Epithelial cell of proximal tubule (primary cell): ENCODE results near the gene POLDIP2. TPM values are rescaled to one million over a fixed set of nuclear protein-coding genes. Genes with fewer than 3 reads are reported as not detected.

Experiments used
- DNase-seq: peaks from one replicate; pipeline ENCODE4 v3.0.0-alpha.2; 2011; ENCODE audit warnings: low read depth
- H3K4me3 ChIP-seq: 2 replicates; pipeline ENCODE4 v1.5.1; 2011; ENCODE audit warnings: low read depth, mild to moderate bottlenecking, low read length
- CTCF ChIP-seq: conservative IDR thresholded peaks from 2 replicates; pipeline ENCODE4 v1.5.1; 2012; ENCODE audit warnings: low read depth, mild to moderate bottlenecking, low read length
- total RNA-seq: library from RNA; depleted of rRNA; stranded (reverse); fragments of >200 nt; gene quantifications from 2 replicates; pipeline ENCODE4 v1.2.3, GENCODE V29; 2015

The POLDIP2 gene
- total RNA-seq, 1 donor from 2014 or later: 96.4 TPM

- DNase-seq: no peak
- H3K4me3 ChIP-seq: no peak overlapping the region
- TF ChIP-seq CTCF: no peak
Measured at GRCh38 chr17:28348979-28349378, 8.3 kb downstream of the POLDIP2 start.

- TF ChIP-seq CTCF: no peak
- no peak overlapping the region for H3K4me3 ChIP-seq
- DNase-seq: no peak
Measured at GRCh38 chr17:28347261-28347891, 10.0 kb downstream of the POLDIP2 start.

DNA sequence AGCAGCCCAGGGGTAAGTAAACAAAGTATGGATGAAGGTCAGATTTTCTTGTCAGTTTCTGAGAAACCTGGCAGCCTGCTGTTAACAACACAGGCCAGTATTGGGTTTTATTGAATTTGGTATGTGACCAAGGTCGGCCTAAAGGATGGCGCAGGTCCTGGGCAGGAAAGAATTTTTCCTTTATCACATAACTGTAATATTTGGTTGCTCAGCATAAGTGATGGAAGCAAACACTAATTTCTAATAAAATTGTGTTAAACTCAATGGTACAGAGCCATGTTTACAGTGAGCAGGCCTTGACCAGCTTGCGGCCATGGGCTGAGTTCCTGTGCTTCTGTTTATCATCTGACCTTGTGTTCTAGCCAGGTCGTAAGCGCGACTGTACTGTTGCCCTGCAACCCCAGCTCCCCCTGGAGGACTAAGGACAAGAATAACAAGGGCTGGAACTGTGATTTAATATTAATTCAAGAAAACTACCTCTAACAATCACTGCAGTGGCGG lies 10.5 kb downstream of the POLDIP2 start:
- peak; percentile 44 for TF ChIP-seq CTCF
- no peak overlapping the region for H3K4me3 ChIP-seq
- no peak for DNase-seq

GRCh38 chr17:28346199-28346580 lies 11.1 kb downstream of the POLDIP2 start:
- no peak overlapping the region for H3K4me3 ChIP-seq
- TF ChIP-seq CTCF: no peak
- no peak for DNase-seq

GRCh38 chr17:28345419-28346198 lies 11.7 kb downstream of the POLDIP2 start:
- TF ChIP-seq CTCF: no peak
- no peak overlapping the region for H3K4me3 ChIP-seq
- DNase-seq: no peak

GRCh38 chr17:28344435-28344901 lies 12.9 kb downstream of the POLDIP2 start:
- H3K4me3 ChIP-seq: no peak overlapping the region
- no peak for TF ChIP-seq CTCF
- no peak for DNase-seq
